ENCODE data around the gene ASB11. TPM values are rescaled to one million over a fixed set of nuclear protein-coding genes. Genes with fewer than 3 reads are reported as not detected.

Gene ASB11
- total and polyA plus RNA-seq, 10 of the 15 experiments (the other 5 are each of a cell fraction or from before 2014, with no cell fraction given), result not detected

DNA sequence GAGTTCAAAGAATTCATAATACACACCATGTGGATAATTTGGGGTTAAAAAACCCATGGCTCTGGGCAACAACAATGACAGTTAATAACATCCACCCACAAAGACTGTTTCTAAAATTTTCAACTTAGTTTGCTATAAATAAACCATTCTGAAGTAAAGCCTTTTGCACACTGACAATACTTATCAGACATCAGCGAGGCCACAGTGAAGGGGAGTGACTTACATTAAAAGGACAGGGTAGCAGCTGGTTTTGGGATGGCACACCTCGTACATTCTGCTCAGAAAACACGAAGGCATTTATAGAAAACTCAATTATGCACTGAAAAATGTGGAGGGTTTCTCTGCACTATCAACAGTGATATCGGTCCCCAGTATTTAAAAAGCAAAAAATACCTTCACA, 4.9 kb upstream of the ASB11 start:
- ChIA-PET SMC1A (ENCODE audit: uncharacterized antibody, unreplicated experiment) (no interaction called here), RAD21 (ENCODE audit: unreplicated experiment) (no interaction called here), CTCF (no interaction called here), POLR2A (no interaction called here)
- no peak overlapping the region for H2AFZ ChIP-seq (ENCODE audit: control insufficient read depth, low read depth, low read length)
- no peaks in the 10 kb centered on the region for H3K79me2 ChIP-seq (ENCODE audit: control insufficient read depth, insufficient read depth, low read length)
- no peaks in the 10 kb centered on the region for H3K4me1 ChIP-seq (ENCODE audit: control insufficient read depth, insufficient read depth, low read length)
- no peak for TF ChIP-seq NBN (IDR thresholded peaks at IDR 0.05)
- TF ChIP-seq, protein P1, sequence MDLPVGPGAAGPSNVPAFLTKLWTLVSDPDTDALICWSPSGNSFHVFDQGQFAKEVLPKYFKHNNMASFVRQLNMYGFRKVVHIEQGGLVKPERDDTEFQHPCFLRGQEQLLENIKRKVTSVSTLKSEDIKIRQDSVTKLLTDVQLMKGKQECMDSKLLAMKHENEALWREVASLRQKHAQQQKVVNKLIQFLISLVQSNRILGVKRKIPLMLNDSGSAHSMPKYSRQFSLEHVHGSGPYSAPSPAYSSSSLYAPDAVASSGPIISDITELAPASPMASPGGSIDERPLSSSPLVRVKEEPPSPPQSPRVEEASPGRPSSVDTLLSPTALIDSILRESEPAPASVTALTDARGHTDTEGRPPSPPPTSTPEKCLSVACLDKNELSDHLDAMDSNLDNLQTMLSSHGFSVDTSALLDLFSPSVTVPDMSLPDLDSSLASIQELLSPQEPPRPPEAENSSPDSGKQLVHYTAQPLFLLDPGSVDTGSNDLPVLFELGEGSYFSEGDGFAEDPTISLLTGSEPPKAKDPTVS (IDR thresholded peaks at IDR 0.05; ENCODE audit: low read depth, low read length), result no peak
- TF ChIP-seq JUND (IDR thresholded peaks at IDR 0.05; ENCODE audit: low read depth, low read length), result no peak
- no peak for TF ChIP-seq ZBTB11 (CRISPR knock-in tag; IDR thresholded peaks at IDR 0.05)
- TF ChIP-seq CBX5 (IDR thresholded peaks at IDR 0.05; ENCODE audit: low read depth), result no peak
- no peak for TF ChIP-seq E4F1 (IDR thresholded peaks at IDR 0.05; ENCODE audit: borderline replicate concordance, partially characterized antibody)
- TF ChIP-seq, protein P2, sequence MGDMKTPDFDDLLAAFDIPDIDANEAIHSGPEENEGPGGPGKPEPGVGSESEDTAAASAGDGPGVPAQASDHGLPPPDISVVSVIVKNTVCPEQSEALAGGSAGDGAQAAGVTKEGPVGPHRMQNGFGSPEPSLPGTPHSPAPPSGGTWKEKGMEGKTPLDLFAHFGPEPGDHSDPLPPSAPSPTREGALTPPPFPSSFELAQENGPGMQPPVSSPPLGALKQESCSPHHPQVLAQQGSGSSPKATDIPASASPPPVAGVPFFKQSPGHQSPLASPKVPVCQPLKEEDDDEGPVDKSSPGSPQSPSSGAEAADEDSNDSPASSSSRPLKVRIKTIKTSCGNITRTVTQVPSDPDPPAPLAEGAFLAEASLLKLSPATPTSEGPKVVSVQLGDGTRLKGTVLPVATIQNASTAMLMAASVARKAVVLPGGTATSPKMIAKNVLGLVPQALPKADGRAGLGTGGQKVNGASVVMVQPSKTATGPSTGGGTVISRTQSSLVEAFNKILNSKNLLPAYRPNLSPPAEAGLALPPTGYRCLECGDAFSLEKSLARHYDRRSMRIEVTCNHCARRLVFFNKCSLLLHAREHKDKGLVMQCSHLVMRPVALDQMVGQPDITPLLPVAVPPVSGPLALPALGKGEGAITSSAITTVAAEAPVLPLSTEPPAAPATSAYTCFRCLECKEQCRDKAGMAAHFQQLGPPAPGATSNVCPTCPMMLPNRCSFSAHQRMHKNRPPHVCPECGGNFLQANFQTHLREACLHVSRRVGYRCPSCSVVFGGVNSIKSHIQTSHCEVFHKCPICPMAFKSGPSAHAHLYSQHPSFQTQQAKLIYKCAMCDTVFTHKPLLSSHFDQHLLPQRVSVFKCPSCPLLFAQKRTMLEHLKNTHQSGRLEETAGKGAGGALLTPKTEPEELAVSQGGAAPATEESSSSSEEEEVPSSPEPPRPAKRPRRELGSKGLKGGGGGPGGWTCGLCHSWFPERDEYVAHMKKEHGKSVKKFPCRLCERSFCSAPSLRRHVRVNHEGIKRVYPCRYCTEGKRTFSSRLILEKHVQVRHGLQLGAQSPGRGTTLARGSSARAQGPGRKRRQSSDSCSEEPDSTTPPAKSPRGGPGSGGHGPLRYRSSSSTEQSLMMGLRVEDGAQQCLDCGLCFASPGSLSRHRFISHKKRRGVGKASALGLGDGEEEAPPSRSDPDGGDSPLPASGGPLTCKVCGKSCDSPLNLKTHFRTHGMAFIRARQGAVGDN (IDR thresholded peaks at IDR 0.05), result no peak
- no peak overlapping the region for H3K9ac ChIP-seq (ENCODE audit: control insufficient read depth, insufficient read depth, low read length)
- intact Hi-C loops (cut with micrococcal nuclease; ENCODE audit: unreplicated experiment) (no loop called here), in situ Hi-C loops (cut with MboI) (no loop called here)
- H3K9me3 ChIP-seq (replicated peaks; ENCODE audit: control insufficient read depth, insufficient read depth, low read length), result no peaks in the 10 kb centered on the region
- H3K36me3 ChIP-seq (ENCODE audit: control insufficient read depth in 2 of 2, insufficient read depth in 2 of 2, low read length in 1 of 2), result no peaks in the 10 kb centered on the region
- no peak for DNase-seq (ENCODE audit: low read depth, low spot score)
- H3K4me3 ChIP-seq, result no peak overlapping the region
- FAIRE-seq, result peak; percentile 56
- no peaks in the 10 kb centered on the region for H3K27me3 ChIP-seq (replicated peaks in 1 of 2; ENCODE audit: control insufficient read depth in 2 of 2, insufficient read depth in 2 of 2, low read length in 1 of 2)
- no TSS peak for BruUV-seq (replicated peaks)
- no peak overlapping the region for H3K27ac ChIP-seq (ENCODE audit: control insufficient read depth, insufficient read depth)
- 57% methylated on average over 4 of the region's 4 CpGs for WGBS (ENCODE audit: insufficient coverage, insufficient replicate concordance, low lambda C conversion rate, missing lambda C conversion rate)
- ATAC-seq, result no peak
- no peaks in the 10 kb centered on the region for H4K20me1 ChIP-seq (ENCODE audit: control insufficient read depth, insufficient read depth)
- no peak overlapping the region for H3K4me2 ChIP-seq (ENCODE audit: control insufficient read depth, insufficient read depth)

All from GM12878 (cell line).